NT2/D1 (cell line): Measurements from ENCODE around the gene MT1A.

Experiments used
- YY1 ChIP-seq: IDR thresholded peaks from 2 replicates; pipeline ENCODE4 v1.6.1; 2011; ENCODE audit not compliant: insufficient read length, insufficient read depth
- ZNF274 ChIP-seq: IDR thresholded peaks from 2 replicates; pipeline ENCODE4 v1.6.1; 2011; ENCODE audit warnings: mild to moderate bottlenecking, low read depth, low read length

DNA sequence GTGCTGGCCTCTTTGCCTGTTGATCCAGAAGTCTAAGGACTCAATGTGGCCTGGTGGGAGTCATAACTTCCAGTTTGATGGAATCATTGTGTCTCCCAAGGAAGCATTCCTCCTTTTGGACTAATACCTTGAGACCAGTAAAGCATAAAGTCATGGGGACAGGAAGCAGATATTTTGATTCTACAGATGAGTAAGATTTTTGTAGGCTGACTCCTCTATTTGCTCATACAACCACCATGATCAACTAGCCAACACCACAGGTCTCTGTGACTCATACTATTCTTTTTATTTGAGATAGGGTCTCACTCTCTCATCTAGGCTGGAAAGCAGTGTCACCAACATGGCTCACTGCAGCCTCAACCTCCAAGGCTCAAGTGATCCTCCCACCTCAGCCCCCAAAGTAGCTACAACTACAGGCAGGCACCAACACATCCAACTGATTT lies 23.9 kb upstream of the MT1A start:
- no peak for TF ChIP-seq YY1
- no peak for TF ChIP-seq ZNF274
